GDM1 (cell line): ENCODE results near the gene TAAR6.
A peak's percentile ranks its signal among the peaks of the same experiment; 100 is the strongest.
"Not testable (repeated sequence)": the region's sequence is repeated elsewhere in the genome, so short reads cannot be mapped to it uniquely, and the experiment has no call there.

ENCODE experiments used
- DNase-seq: peaks from one replicate; lab custom pipeline; 2025; lab: John Stamatoyannopoulos, UW

Gene TAAR6

DNA sequence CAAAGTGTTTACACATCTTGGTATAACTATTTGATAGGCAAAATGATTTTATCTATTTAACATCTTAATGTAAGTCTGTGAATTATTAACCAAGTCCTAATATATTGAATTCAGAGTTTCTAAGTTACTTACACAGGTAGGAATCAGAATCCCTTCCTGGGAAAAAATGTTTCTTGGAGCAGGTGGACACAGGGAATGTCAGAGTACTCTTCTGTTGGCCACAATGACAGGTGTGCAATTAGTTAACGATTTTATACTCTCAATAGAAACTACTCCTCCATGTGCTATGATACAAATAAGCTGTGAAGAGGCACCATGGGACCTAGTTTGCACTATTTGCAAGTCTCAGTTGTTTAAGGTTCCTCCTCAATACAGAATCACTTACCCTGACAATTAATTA lies 20.2 kb downstream of the TAAR6 start:
- DNase-seq: no peak

DNA sequence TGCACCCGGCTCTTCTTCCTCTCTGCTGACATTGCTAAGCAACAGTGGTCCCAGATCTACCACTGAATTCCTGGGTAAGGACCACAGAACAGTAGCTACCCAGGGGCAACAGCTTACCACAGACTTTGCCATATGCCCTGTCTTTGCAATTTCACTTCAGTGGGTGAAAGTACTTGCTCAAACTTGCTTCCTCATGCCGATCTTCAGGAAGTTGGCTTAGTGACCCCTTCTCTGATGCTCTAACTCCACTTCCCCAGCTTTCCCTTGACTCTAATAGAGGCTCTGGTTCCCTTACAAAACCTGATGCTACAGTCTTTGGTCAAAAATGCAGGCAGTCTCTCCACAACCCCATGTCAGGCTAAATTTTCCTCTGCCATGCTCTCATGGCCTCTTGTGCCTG lies 22.7 kb downstream of the TAAR6 start:
- DNase-seq: peak; percentile 78

DNA sequence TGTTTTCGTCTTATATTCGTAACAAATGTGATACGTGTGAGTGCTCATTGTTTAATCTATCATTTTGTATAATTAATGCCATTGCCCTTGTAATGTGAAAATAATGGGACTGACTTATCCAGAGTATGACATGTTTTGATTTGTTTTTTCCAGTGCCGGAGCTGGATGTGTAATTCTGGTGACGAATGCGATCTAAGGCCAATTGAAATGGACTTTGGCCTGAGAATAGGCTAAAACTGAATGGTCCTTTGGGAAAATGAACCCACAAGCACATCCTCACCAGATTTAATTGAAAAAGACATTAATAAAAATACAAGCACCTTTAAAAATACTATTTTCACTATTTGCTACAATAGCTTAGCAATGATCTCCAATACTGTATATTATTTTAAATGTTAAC lies 26.1 kb downstream of the TAAR6 start:
- DNase-seq: no peak

DNA sequence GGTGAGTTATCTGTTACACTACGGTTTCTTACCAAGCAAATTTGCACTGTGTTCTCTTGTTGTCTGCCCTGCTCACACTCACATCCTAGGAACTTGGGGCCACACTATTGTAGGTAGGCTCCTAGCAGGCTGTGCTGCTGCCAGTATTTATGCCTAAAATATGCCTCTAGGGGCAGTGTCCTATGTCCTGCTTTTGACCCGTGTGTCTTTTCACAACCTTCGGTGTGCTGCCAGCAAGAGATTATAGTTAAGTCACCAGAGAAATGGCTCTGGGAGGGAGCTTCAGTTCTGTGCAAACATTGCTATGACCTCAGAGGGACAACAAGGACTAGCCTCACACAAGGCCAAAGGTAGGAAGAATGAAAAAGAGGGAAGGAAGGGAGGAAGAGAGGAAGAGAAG lies 28.4 kb downstream of the TAAR6 start:
- DNase-seq: no peak

DNA sequence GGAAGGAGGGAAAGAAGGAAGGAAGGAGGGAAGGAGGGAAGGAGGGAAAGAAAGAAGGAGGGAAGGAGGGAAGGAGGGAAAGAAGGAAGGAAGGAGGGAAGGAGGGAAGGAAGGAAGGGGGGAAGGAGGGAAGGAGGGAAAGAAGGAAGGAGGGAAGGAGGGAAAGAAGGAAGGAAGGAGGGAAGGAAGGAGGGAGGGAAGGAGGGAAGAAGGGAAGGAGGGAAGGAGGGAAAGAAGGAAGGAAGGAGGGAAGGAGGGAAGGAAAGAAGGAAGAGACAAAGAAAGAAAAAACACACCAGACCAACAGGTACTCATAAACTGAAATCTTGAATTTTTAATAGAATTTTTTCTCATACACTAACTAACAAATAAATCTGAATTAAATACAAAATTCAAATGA lies 30.8 kb downstream of the TAAR6 start:
- DNase-seq: not testable (repeated sequence)

DNA sequence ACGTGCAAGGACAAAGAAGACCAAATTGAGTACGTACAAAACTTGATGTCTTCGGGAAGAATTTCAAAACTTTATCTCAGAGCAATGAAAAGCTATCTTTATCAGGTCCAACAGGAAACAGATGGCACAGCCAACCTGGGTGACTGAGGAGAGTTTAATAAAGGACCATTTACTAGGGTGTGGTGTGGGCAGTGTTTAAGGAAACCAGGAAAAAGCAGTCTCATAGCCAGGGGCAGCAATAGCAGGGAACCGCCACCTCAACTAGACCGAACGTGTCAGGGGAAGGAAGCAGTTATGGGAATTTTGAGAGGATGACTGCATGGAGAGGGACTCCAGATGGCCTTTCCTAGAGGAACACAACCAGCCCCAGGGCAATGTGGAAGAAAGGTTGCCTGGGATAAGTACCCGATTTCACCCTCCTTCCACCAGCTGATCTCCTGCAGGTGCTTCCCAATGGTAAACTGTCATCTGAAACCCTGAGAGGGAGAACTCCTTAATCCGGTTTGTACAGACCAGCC lies 34.6 kb downstream of the TAAR6 start:
- DNase-seq: no peak

DNA sequence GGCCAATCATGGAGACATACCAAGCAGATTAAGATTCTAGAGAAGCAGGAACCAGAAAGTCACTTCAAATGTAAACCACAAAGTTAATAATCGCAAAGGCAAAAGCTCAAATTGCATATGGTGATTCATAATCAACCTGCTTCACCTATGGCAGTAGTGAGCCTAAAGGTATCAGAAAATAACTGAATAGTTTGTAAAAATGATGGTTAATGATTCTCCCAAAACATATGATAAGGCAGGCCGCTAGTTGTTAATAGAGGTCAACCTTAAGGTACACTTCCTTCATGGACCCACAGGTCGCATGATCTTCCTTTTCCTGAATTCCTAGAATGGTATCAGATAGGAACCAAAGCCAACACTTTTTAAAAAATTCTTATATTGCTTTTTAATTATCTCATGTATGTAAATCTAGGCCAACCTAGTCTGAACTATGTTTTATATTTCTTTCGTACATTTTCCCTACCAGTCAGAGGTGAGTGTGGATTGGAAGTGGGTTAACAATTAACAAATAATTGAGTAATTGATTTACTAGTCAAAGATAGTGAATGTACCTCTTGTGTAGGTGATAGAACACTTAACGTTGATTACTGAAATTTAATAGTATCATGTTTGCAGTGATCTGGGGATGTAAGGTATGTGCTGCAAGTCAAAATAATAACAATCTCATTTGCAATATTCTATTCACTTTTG lies 37.6 kb downstream of the TAAR6 start:
- no peak for DNase-seq

DNA sequence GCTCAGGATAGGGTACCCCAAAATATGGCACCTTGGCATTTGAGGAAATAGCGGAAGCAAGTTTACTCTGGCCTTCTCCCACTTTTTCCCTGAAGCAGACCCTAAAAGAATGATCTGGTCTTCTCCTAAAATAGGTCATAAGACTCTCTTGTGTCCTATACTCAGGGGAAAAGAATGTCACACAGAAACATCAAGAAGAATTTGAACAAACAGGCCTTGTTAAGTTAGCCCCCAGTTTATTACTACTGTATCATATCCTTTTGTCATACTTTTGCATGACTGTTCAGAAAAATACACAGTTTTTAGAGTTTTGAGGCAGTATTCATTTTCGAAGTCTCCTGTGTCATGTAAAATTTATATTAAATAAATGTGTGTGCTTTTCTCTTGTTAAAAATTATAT lies 41.5 kb downstream of the TAAR6 start:
- no peak for DNase-seq

DNA sequence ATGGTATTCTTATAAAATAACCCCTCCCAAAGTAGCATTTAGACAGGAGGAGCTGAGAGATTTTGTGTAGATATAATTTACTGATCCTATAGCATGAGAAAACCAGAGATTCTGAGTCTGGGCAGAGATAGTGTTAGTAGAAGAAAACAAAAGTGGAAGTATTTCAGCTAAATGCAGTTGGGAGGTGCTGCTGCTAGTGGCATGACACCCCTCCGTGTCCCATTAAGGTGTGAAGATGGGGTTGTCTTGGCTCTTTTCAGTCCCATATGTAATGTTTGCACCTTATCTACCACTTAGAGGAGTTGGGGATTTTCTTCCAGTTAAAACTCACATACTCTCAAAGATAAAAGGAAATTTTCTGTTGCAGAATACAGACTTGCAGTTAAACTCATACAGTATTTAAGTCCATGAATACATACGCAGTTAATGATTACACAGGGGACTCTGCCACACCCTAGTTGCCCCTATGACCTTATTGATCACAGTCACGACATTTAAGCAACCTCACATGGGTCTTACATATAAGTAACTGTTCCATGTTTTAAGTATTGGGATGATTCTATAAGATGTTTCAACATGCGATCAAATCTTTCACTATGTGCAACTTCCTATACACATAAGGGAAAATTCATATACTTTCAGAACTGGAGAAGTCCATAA lies 42.5 kb downstream of the TAAR6 start:
- no peak for DNase-seq

DNA sequence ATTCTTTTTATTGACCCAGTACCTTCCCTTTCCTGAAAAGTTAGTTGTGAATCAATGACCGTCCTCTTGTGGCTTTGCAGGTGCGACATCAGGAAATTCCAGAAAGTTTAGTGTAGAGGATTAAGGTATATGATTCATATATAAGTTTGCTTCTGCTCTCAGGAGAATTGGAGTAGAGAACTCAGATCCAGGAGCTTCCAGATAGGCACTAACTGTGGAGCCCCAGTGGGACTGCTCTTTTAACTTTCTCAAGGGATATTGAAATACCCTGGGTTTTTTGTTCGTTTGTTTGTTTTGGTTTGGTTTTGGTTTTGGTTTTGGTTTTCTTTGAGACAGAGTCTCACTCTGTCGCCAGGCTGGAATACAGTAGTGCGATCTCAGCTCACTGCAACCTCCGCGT lies 44.4 kb downstream of the TAAR6 start:
- no peak for DNase-seq

DNA sequence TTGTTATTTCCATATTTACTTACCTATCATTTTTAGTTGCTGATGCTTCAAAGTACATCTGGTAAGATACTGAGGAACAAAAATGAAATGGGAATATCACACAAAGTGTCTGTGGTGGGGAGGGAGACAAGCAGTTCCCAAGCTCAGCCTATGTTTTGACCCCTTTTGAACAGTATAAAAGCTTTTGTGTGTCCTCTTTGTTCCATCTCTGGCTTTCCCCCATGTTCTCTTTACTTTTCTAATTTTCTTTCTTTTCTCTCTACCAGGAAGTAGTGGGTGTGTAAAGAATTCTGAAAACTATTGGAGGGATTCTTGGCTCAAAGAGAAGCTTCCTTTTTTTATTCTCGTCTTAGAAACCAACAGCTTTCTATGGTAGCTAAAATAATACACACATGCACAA lies 46.6 kb downstream of the TAAR6 start:
- DNase-seq: no peak
